22Rv1 (cell line): ENCODE measurements around the gene PRTFDC1.

Source experiments
- CTCF ChIP-seq: fragments of 450-650 bp; IDR thresholded peaks from 2 replicates; pipeline ENCODE4 v1.5.1; 2017; ENCODE audit warnings: mild to moderate bottlenecking
- ZFX ChIP-seq: fragments of 450-650 bp; IDR thresholded peaks from 2 replicates; pipeline ENCODE4 v1.6.1; 2017; ENCODE audit warnings: antibody characterized with exemption, borderline replicate concordance

- no peak for TF ChIP-seq CTCF
- no peak for TF ChIP-seq ZFX
Observed at GRCh38 chr10:24893127-24893526, 59.3 kb downstream of the PRTFDC1 start.
